NT2/D1 (cell line): Measurements from ENCODE around the gene EFR3B.
"Not testable (repeated sequence)": the region's sequence is repeated elsewhere in the genome, so short reads cannot be mapped to it uniquely, and the experiment has no call there.

Source experiments
- DNase-seq: peaks from one replicate; pipeline ENCODE4 v3.0.0-alpha.2; 2011; ENCODE audit warnings: low read depth, low spot score
- H3K27me3 ChIP-seq: 2 replicates; pipeline ENCODE4 v1.6.0; 2011; ENCODE audit warnings: mild to moderate bottlenecking; ENCODE audit not compliant: insufficient read length, insufficient read depth
- H3K36me3 ChIP-seq: 2 replicates; pipeline ENCODE4 v1.6.1; 2011; ENCODE audit warnings: mild to moderate bottlenecking, low read length, mixed read lengths; ENCODE audit not compliant: insufficient read depth, insufficient read length
- H3K4me1 ChIP-seq: 2 replicates; pipeline ENCODE4 v1.5.1; 2011; ENCODE audit not compliant: insufficient read depth, insufficient read length
- H3K4me3 ChIP-seq: 2 replicates; pipeline ENCODE4 v1.5.1; 2011; ENCODE audit warnings: low read depth; ENCODE audit not compliant: insufficient read length
- H3K9ac ChIP-seq: 2 replicates; pipeline ENCODE4 v1.6.0; 2011; ENCODE audit warnings: low read depth; ENCODE audit not compliant: insufficient read length
- H3K9me3 ChIP-seq: 2 replicates; pipeline ENCODE4 v1.5.1; 2011; ENCODE audit warnings: mild to moderate bottlenecking, low read length; ENCODE audit not compliant: insufficient read depth
- SUZ12 ChIP-seq: IDR thresholded peaks from 2 replicates; pipeline ENCODE4 v1.6.1; 2011; ENCODE audit not compliant: insufficient read length, insufficient read depth; ENCODE audit errors: extremely low read depth
- YY1 ChIP-seq: IDR thresholded peaks from 2 replicates; pipeline ENCODE4 v1.6.1; 2011; ENCODE audit not compliant: insufficient read length, insufficient read depth
- ZNF274 ChIP-seq: IDR thresholded peaks from 2 replicates; pipeline ENCODE4 v1.6.1; 2011; ENCODE audit warnings: mild to moderate bottlenecking, low read depth, low read length

EFR3B gene

GRCh38 chr2:25091265-25091664, 49.4 kb downstream of the EFR3B start:
- no peak overlapping the region for H3K4me3 ChIP-seq
- peaks cover 5% of the 10 kb centered on the region for H3K36me3 ChIP-seq
- H3K9ac ChIP-seq = no peak overlapping the region
- peaks cover 11% of the 10 kb centered on the region for H3K4me1 ChIP-seq
- no peaks in the 10 kb centered on the region for H3K27me3 ChIP-seq
- TF ChIP-seq ZNF274 (no peak), SUZ12 (no peak), YY1 (no peak)
- no peaks in the 10 kb centered on the region for H3K9me3 ChIP-seq
- DNase-seq = no peak

- Histone ChIP-seq H3K4me1 (peaks cover 12% of the 10 kb centered on the region), H3K9ac (no peak overlapping the region), H3K36me3 (peaks cover 9% of the 10 kb centered on the region), H3K4me3 (no peak overlapping the region), H3K27me3 (no peaks in the 10 kb centered on the region), H3K9me3 (no peaks in the 10 kb centered on the region; the same call in 1 of the 2 replicates)
- TF ChIP-seq YY1 = no peak
- no peak for TF ChIP-seq SUZ12
- TF ChIP-seq ZNF274 = no peak
- no peak for DNase-seq
Measured at GRCh38 chr2:25098056-25098455, 56.2 kb downstream of the EFR3B start.

- Histone ChIP-seq H3K9me3 (no peaks in the 10 kb centered on the region; the same call in 1 of the 2 replicates), H3K27me3 (no peaks in the 10 kb centered on the region), H3K36me3 (peaks cover 12% of the 10 kb centered on the region), H3K4me1 (peaks cover 12% of the 10 kb centered on the region), H3K4me3 (no peak overlapping the region), H3K9ac (no peak overlapping the region)
- no peak for TF ChIP-seq YY1
- no peak for TF ChIP-seq ZNF274
- TF ChIP-seq SUZ12 = no peak
- DNase-seq = no peak
Measured at GRCh38 chr2:25098670-25099486, 57.0 kb downstream of the EFR3B start.

GRCh38 chr2:25102352-25102751, 60.5 kb downstream of the EFR3B start:
- DNase-seq, H3K36me3 ChIP-seq, H3K9ac ChIP-seq, H3K9me3 ChIP-seq, H3K4me3 ChIP-seq, H3K27me3 ChIP-seq: not testable (repeated sequence)
- peaks cover 10% of the 10 kb centered on the region for H3K4me1 ChIP-seq

DNA sequence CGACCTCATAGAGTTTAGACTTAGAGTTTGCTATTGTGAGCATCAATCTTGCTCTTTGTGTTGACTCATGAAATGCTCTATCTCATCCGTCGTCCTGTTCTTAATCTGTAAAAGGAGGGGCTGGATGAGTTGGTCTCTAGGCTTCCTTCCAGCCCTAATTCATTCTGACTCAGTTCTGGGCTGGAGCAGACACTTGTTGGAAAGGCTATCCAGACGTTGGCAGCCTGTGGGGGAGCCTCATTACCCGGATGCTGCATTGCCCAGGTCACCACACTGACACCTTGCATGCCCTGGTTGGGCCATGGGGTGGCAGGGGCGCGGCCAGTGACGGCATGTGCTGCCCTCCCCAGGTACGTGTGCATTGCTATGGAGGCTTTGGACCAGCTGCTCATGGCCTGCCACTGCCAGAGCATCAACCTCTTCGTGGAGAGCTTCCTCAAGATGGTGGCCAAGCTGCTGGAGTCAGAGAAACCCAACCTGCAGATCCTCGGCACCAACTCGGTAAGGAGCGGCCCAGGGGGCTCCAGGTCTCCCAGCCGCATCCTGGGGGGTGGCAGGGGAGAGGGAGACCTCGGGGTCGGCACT, 61.5 kb downstream of the EFR3B start:
- Histone ChIP-seq H3K9ac (no peak overlapping the region), H3K9me3 (no peaks in the 10 kb centered on the region; the same call in 1 of the 2 replicates), H3K27me3 (no peaks in the 10 kb centered on the region), H3K4me3 (no peak overlapping the region), H3K4me1 (peaks cover 3% of the 10 kb centered on the region), H3K36me3 (peaks cover 3% of the 10 kb centered on the region)
- no peak for TF ChIP-seq SUZ12
- DNase-seq = no peak

- TF ChIP-seq YY1 (no peak), SUZ12 (no peak), ZNF274 (no peak)
- no peaks in the 10 kb centered on the region; the same call in 1 of the 2 replicates for H3K9me3 ChIP-seq
- H3K36me3 ChIP-seq = peaks cover 3% of the 10 kb centered on the region
- no peak overlapping the region for H3K9ac ChIP-seq
- no peak overlapping the region for H3K4me3 ChIP-seq
- H3K27me3 ChIP-seq = no peaks in the 10 kb centered on the region
- H3K4me1 ChIP-seq = no peaks in the 10 kb centered on the region
- DNase-seq = no peak
Measured at GRCh38 chr2:25104736-25105135, 62.9 kb downstream of the EFR3B start.

GRCh38 chr2:25105336-25106085, 63.6 kb downstream of the EFR3B start:
- Histone ChIP-seq H3K36me3 (peaks cover 3% of the 10 kb centered on the region), H3K9me3 (no peaks in the 10 kb centered on the region; the same call in 1 of the 2 replicates), H3K27me3 (no peaks in the 10 kb centered on the region), H3K9ac (no peak overlapping the region), H3K4me1 (no peaks in the 10 kb centered on the region), H3K4me3 (no peak overlapping the region)
- DNase-seq = no peak
- TF ChIP-seq SUZ12 (no peak), ZNF274 (no peak), YY1 (no peak)
